Natural killer cell (primary cell): ENCODE results near the gene RHOT2. TPM values are rescaled to one million over a fixed set of nuclear protein-coding genes. Genes with fewer than 3 reads are reported as not detected.

ENCODE experiments used
- ATAC-seq, 3 donors: fragments of 150-1000 bp in 2 of 3; fragments of 200-7000 bp in 1 of 3; cut with Tn5 transposase; 1 replicate in 1 of 3; 2 replicates in 2 of 3; pipeline ENCODE4 v1.10.0; 2021; ENCODE audit warnings: mild to moderate bottlenecking in 2 of 3, moderate library complexity in 2 of 3
- DNase-seq, 2 donors: peaks; one replicate each; pipeline versions ENCODE4 v3.0.0 to v3.0.0-alpha.2; 2013 to 2021; ENCODE audit warnings: mixed read lengths in 1 of 2
- H3K27ac ChIP-seq: one replicate; pipeline ENCODE4 v1.5.1; 2013; ENCODE audit warnings: mild to moderate bottlenecking, low read length
- H3K27me3 ChIP-seq: one replicate; pipeline ENCODE4 v1.6.1; 2013; ENCODE audit warnings: low read length; ENCODE audit not compliant: control insufficient read depth, insufficient read depth
- H3K36me3 ChIP-seq: one replicate; pipeline ENCODE4 v1.6.1; 2013; ENCODE audit warnings: low read length; ENCODE audit not compliant: control insufficient read depth, insufficient read depth
- H3K4me1 ChIP-seq: one replicate; pipeline ENCODE4 v1.6.1; 2013; ENCODE audit warnings: low read length; ENCODE audit not compliant: control insufficient read depth, insufficient read depth
- H3K4me3 ChIP-seq: one replicate; pipeline ENCODE4 v1.5.1; 2013; ENCODE audit warnings: low read length
- H3K9me3 ChIP-seq: one replicate; pipeline ENCODE4 v1.6.1; 2013; ENCODE audit warnings: low read length; ENCODE audit not compliant: control insufficient read depth, insufficient read depth
- H3K27ac Mint-ChIP-seq, 2 donors: one replicate each; pipeline ENCODE4 v1.8.0; 2022; ENCODE audit warnings: mild to moderate bottlenecking in 2 of 2, mixed read lengths in 2 of 2, moderate library complexity in 1 of 2
- H3K27me3 Mint-ChIP-seq, 2 donors: one replicate each; pipeline ENCODE4 v1.8.0; 2022; ENCODE audit warnings: low read depth in 2 of 2, mixed read lengths in 2 of 2
- H3K36me3 Mint-ChIP-seq: one replicate; pipeline ENCODE4 v1.8.0; 2022; ENCODE audit warnings: mixed read lengths
- H3K4me1 Mint-ChIP-seq, 2 donors: one replicate each; pipeline ENCODE4 v1.8.0; 2022; ENCODE audit warnings: mixed read lengths in 2 of 2
- H3K4me3 Mint-ChIP-seq: one replicate; pipeline ENCODE4 v1.8.0; 2022; ENCODE audit warnings: mild to moderate bottlenecking, moderate library complexity, mixed read lengths
- H3K9me3 Mint-ChIP-seq, 2 donors: one replicate each; pipeline ENCODE4 v1.8.0; 2022; ENCODE audit warnings: mixed read lengths in 2 of 2
- WGBS: methylation state at CpG from one replicate; pipeline ENCODE4 v1.1.7; 2013; ENCODE audit warnings: missing lambda C conversion rate; ENCODE audit not compliant: insufficient coverage; 5-methylcytosine and 5-hydroxymethylcytosine counted together
- intact Hi-C: fragments of 100-400 bp; cut with micrococcal nuclease; formaldehyde crosslinking; loops from one replicate; pipeline ENCODE4 v1.14.2; 2022
- total RNA-seq, 4 donors: library from RNA; stranded (reverse); fragments of 120-200 nt in 1 of 4; gene quantifications; one replicate each; pipeline versions ENCODE4 v1.2.3 to v1.2.4, GENCODE V29; 2013 to 2022
- TF ChIP-seq, protein P1 (sequence below): fragments of 200-600 bp; IDR thresholded peaks from one replicate; pipeline ENCODE4 v1.8.0; 2022; ENCODE audit warnings: antibody characterized with exemption

Gene RHOT2
- total RNA-seq, 3 donors from 2014 or later (not counting 1 experiment from before 2014, with no cell fraction given), result 205 to 216 (median 211) TPM

DNA sequence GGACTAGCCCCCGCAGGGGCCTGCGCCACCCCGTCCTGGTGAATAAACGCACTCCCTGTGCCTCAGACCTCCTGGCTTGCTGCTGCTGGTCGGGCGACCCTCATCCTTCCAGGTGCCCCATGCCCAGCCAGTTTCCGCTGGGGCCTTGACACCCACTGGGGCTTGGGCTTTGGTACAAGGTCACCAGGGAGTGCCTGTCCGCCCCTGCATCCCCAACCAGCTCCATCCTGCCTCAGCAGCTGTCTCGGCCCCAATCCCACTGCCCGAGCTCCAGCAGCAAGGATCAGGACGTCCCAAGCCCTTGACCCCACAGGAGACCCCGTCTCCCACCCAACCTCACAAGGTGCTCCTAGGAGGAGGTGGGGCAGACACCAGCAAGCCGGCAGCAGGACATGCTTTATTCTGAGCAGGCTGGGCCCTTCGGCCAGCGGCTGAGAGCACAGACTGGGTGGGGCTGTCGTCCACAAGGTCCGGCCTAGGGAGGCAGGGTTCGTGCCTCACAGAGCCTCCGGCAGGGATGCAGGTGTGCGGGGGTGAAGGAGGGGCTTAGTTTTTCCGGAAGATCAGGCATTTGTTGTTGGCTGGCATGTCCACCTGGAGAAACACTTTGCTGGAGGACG is 33.8 kb upstream of the RHOT2 start:
- Mint-ChIP-seq H3K27ac (no peak overlapping the region), H3K4me3 (no peak overlapping the region), H3K36me3 (no peaks in the 10 kb centered on the region), H3K9me3 (no peaks in the 10 kb centered on the region), H3K27me3 (peaks cover 0 to 3% of the 10 kb centered on the region in 2 donors), H3K4me1 (peaks cover 7 to 12% of the 10 kb centered on the region in 2 donors)
- H3K27ac ChIP-seq, result no peak overlapping the region
- no peaks in the 10 kb centered on the region for H3K9me3 ChIP-seq
- TF ChIP-seq, protein P1, sequence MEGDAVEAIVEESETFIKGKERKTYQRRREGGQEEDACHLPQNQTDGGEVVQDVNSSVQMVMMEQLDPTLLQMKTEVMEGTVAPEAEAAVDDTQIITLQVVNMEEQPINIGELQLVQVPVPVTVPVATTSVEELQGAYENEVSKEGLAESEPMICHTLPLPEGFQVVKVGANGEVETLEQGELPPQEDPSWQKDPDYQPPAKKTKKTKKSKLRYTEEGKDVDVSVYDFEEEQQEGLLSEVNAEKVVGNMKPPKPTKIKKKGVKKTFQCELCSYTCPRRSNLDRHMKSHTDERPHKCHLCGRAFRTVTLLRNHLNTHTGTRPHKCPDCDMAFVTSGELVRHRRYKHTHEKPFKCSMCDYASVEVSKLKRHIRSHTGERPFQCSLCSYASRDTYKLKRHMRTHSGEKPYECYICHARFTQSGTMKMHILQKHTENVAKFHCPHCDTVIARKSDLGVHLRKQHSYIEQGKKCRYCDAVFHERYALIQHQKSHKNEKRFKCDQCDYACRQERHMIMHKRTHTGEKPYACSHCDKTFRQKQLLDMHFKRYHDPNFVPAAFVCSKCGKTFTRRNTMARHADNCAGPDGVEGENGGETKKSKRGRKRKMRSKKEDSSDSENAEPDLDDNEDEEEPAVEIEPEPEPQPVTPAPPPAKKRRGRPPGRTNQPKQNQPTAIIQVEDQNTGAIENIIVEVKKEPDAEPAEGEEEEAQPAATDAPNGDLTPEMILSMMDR, result no peak
- peaks cover 25% of the 10 kb centered on the region for H3K4me1 ChIP-seq
- intact Hi-C loops, result no loop called here
- H3K36me3 ChIP-seq, result no peaks in the 10 kb centered on the region
- no peak overlapping the region for H3K4me3 ChIP-seq
- no peaks in the 10 kb centered on the region for H3K27me3 ChIP-seq
- 96% methylated on average over 22 of the region's 22 CpGs for WGBS
- DNase-seq (no peak), ATAC-seq (no peak)

DNA sequence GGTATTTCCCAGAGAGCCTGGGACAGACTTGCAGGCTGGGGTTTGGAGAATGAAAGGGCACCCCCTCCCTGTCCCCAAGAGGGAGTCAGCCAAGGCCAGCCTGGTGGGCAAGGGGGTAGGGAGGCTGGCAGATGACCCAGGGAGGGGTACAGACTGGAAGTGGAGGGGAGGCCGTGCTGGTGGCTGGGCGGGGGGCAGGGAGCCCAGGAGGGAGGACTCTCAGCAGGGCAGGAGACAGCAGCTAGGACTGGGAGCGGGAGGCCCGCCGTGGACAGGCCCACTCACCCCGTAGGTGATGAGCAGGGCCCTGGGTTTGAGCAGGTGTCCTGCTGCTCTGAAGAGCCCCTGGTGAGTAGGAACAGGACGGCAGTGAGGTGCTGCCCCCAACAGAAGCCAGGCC is 32.9 kb upstream of the RHOT2 start:
- ATAC-seq (no peak), DNase-seq (no peak)
- H3K4me3 Mint-ChIP-seq, result peak overlapping the region; percentile 42
- no peaks in the 10 kb centered on the region for H3K36me3 Mint-ChIP-seq
- Histone ChIP-seq H3K36me3 (no peaks in the 10 kb centered on the region), H3K4me1 (peaks cover 25% of the 10 kb centered on the region), H3K27ac (no peak overlapping the region), H3K9me3 (no peaks in the 10 kb centered on the region), H3K4me3 (no peak overlapping the region), H3K27me3 (no peaks in the 10 kb centered on the region)
- intact Hi-C loops, result no loop called here
- WGBS, result 85% methylated on average over 7 of the region's 7 CpGs
- TF ChIP-seq, protein P1, result no peak
- H3K4me1 Mint-ChIP-seq, result peaks cover 7 to 12% of the 10 kb centered on the region in 2 donors
- H3K9me3 Mint-ChIP-seq, result no peaks in the 10 kb centered on the region
- peak overlapping the region in 1 of 2 donors; percentile 27 for H3K27ac Mint-ChIP-seq
- H3K27me3 Mint-ChIP-seq, result peaks cover 0 to 3% of the 10 kb centered on the region in 2 donors

DNA sequence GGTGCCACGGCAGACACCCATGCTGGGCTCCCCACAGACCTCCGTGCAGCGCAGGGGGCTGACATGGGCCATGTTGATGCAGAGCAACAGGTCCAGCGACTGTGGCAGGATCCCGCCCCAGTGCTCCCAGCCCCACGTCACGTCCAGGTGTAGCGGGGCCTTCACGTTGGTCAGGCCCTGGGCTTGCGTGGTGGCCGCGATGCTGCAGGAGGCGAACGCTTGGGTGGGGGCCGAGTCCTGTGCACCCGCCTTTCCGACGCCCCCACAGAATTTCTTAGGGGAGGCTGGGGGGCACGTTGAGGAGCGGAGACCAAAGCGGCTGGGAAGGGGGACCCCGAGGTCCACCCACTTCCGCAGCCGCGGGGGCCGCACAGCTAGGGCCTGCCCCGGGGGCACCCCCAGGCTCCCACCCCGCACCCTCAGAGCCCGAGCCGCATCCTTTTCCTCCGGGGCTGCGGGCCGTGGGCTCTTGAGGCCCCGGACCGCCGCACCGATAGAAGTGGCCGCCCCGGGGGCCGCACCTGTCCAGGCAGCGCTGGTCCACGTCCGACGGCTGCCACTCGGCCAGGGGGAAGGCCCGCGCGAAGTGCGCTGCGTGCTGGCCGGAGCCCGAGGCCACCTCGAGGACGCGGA is 32.2 kb upstream of the RHOT2 start:
- Histone ChIP-seq H3K4me3 (peak overlapping the region; percentile 87), H3K9me3 (no peaks in the 10 kb centered on the region), H3K27me3 (no peaks in the 10 kb centered on the region), H3K27ac (peak overlapping the region; percentile 14), H3K36me3 (no peaks in the 10 kb centered on the region), H3K4me1 (peaks cover 27% of the 10 kb centered on the region)
- Mint-ChIP-seq H3K27ac (peak overlapping the region; percentile 98 to 100), H3K4me3 (peak overlapping the region; percentile 98), H3K36me3 (no peaks in the 10 kb centered on the region), H3K9me3 (no peaks in the 10 kb centered on the region), H3K27me3 (peaks cover 0 to 3% of the 10 kb centered on the region in 2 donors), H3K4me1 (peaks cover 7 to 17% of the 10 kb centered on the region in 2 donors)
- ATAC-seq (peak in 1 of 3 donors; percentile 0), DNase-seq (no peak)
- 3% methylated on average over 55 of the region's 55 CpGs for WGBS
- TF ChIP-seq, protein P1, result no peak
- intact Hi-C loops, result loop anchor here (1.0 kb wide), 1 partner anchor 46 kb away; no protein-coding TSS in a partner anchor
